K562 (cell line): ENCODE results near the gene SDC3. TPM values are rescaled to one million over a fixed set of nuclear protein-coding genes. Genes with fewer than 3 reads are reported as not detected.
A peak's percentile ranks its signal among the peaks of the same experiment; 100 is the strongest.

Experiments
- ATAC-seq: fragments of 200-7000 bp; cut with Tn5 transposase; 3 replicates; pipeline ENCODE4 v1.9.1; 2020; ENCODE audit warnings: moderate library complexity
- BruUV-seq: library from RNA; stranded (reverse); fragments of 400-500 nt; replicated peaks from 2 replicates; lab custom pipeline; 2021; lab: Mats Ljungman, UMichigan
- CTCF ChIA-PET: fragments of 300-600 bp; formaldehyde crosslinking; extraction: SDS; loops from one replicate; lab custom pipeline; 2021; ENCODE audit warnings: low intra/inter-chr PET ratio; lab: Yijun Ruan, JAX
- POLR2A ChIA-PET: fragments of 300-600, 350-650 bp; sonication (Branson Sonifier 250); formaldehyde crosslinking; extraction: SDS; loops from one replicate; lab custom pipeline; 2021; ENCODE audit warnings: antibody characterized with exemption, inconsistent platforms; lab: Yijun Ruan, JAX
- DNase-seq, 4 experiments: peaks; one replicate each; pipeline versions ENCODE4 v3.0.0 to v3.0.0-alpha.2; 2011 to 2018; ENCODE audit warnings: low spot score in 3 of 4, mixed read lengths in 3 of 4; ENCODE audit errors: extremely low read depth in 1 of 4
- FAIRE-seq: peaks from 2 replicates; lab custom pipeline; 2011; peaks lifted over from hg19 to GRCh38; lab: Jason Lieb, UNC
- H2AFZ ChIP-seq: 2 replicates; pipeline ENCODE4 v1.6.0; 2011; ENCODE audit warnings: low read depth, low read length, control low read depth, inconsistent platforms
- H3K27ac ChIP-seq: fragments of 200-600 bp; 3 replicates; pipeline ENCODE4 v1.8.0; 2011; ENCODE audit warnings: low read depth, mild to moderate bottlenecking, control low read depth, inconsistent platforms, low read length, moderate library complexity, mixed read lengths; ENCODE audit errors: extremely low read depth
- H3K27me3 ChIP-seq, 2 experiments: fragments of 300-600 bp in 1 of 2; 2 replicates in 1 of 2; 3 replicates in 1 of 2; pipeline versions ENCODE4 v1.6.0 to v1.8.0; 2011; ENCODE audit warnings: inconsistent platforms in 2 of 2, low read length in 2 of 2, mild to moderate bottlenecking in 1 of 2, mixed read lengths in 1 of 2, moderate library complexity in 1 of 2; ENCODE audit not compliant: control insufficient read depth in 2 of 2, insufficient read depth in 2 of 2
- H3K36me3 ChIP-seq: fragments of 300-600 bp; 3 replicates; pipeline ENCODE4 v1.8.0; 2011; ENCODE audit warnings: mild to moderate bottlenecking, low read length, inconsistent platforms; ENCODE audit not compliant: control insufficient read depth, insufficient read depth
- H3K4me1 ChIP-seq, 2 experiments: fragments of 200-600 bp in 1 of 2; replicated peaks in 1 of 2; 2 replicates in 1 of 2; 3 replicates in 1 of 2; pipeline versions ENCODE4 v1.5.1 to v1.8.0; 2011; ENCODE audit warnings: inconsistent platforms in 2 of 2, low read length in 2 of 2, mild to moderate bottlenecking in 1 of 2, mixed read lengths in 1 of 2, moderate library complexity in 1 of 2; ENCODE audit not compliant: control insufficient read depth in 2 of 2, insufficient read depth in 2 of 2
- H3K4me2 ChIP-seq: 2 replicates; pipeline ENCODE4 v1.6.1; 2011; ENCODE audit warnings: low read length, control low read depth, inconsistent platforms, mixed read lengths; ENCODE audit not compliant: insufficient read depth
- H3K4me3 ChIP-seq: fragments of 200-600 bp; sonication (generic), shearing (Covaris generic); 2 replicates; pipeline ENCODE4 v1.5.1; 2016; ENCODE audit warnings: control low read depth, inconsistent platforms
- H3K79me2 ChIP-seq: fragments of 200-600 bp; 3 replicates; pipeline ENCODE4 v1.8.0; 2011; ENCODE audit warnings: low read length, inconsistent platforms; ENCODE audit not compliant: control insufficient read depth, insufficient read depth
- H3K9ac ChIP-seq, 2 experiments: 2 replicates each; pipeline versions ENCODE4 v1.6.0 to v1.6.1; 2011; ENCODE audit warnings: low read depth in 2 of 2, low read length in 2 of 2, control low read depth in 1 of 2, inconsistent platforms in 1 of 2, mild to moderate bottlenecking in 1 of 2, mixed read lengths in 1 of 2; ENCODE audit not compliant: insufficient read depth in 1 of 2
- H3K9me1 ChIP-seq: one replicate; pipeline ENCODE4 v1.6.0; 2011; ENCODE audit warnings: inconsistent platforms, mild to moderate bottlenecking, low read length, moderate library complexity; ENCODE audit not compliant: control insufficient read depth, insufficient read depth
- H3K9me3 ChIP-seq: replicated peaks from 2 replicates; pipeline ENCODE4 v1.5.1; 2011; ENCODE audit warnings: low read depth, low read length, inconsistent platforms; ENCODE audit not compliant: control insufficient read depth, insufficient read depth
- H4K20me1 ChIP-seq: replicated peaks from 2 replicates; pipeline ENCODE4 v1.6.1; 2011; ENCODE audit warnings: low read length, inconsistent platforms, mixed read lengths; ENCODE audit not compliant: control insufficient read depth, insufficient read depth
- CBFA2T3 ChIP-seq: fragments of 450-650 bp; IDR thresholded peaks from 2 replicates; pipeline ENCODE4 v1.6.1; 2017
- CHAMP1 ChIP-seq: fragments of 450-650 bp; IDR thresholded peaks from 2 replicates; pipeline ENCODE4 v1.6.1; 2016; ENCODE audit warnings: mild to moderate bottlenecking
- FOXA3 ChIP-seq, 2 experiments: fragments of 450-650 bp in 1 of 2; sonication (generic) in 1 of 2; formaldehyde crosslinking; IDR thresholded peaks in 1 of 2; conservative IDR thresholded peaks in 1 of 2; 2 replicates each; pipeline versions ENCODE4 v1.4.0 to v1.8.0; 2020 to 2022; ENCODE audit warnings: mild to moderate bottlenecking in 2 of 2, missing genetic modification reagents in 1 of 2
- FOXO4 ChIP-seq: fragments of 450-650 bp; formaldehyde crosslinking; IDR thresholded peaks from 2 replicates; pipeline ENCODE4 v1.4.0; 2020; ENCODE audit warnings: mild to moderate bottlenecking, moderate library complexity
- HMGN3 ChIP-seq: IDR thresholded peaks from 2 replicates; pipeline ENCODE4 v1.6.1; 2011; ENCODE audit warnings: borderline replicate concordance, low read depth, mild to moderate bottlenecking, mixed read lengths, low read length; ENCODE audit not compliant: insufficient read length; ENCODE audit errors: extremely low read depth
- KAT7 ChIP-seq: sonication (generic); formaldehyde crosslinking; IDR thresholded peaks from 2 replicates; pipeline ENCODE4 v1.8.0; 2022; ENCODE audit warnings: missing genetic modification reagents, mild to moderate bottlenecking, borderline replicate concordance
- NBN ChIP-seq: fragments of 450-650 bp; IDR thresholded peaks from 2 replicates; pipeline ENCODE4 v1.6.1; 2016; ENCODE audit warnings: low read depth, mild to moderate bottlenecking
- NR4A1 ChIP-seq, 2 experiments: fragments of 250-450 bp in 1 of 2; fragments of 450-650 bp in 1 of 2; sonication (Bioruptor Pico) in 1 of 2; IDR thresholded peaks; 2 replicates each; pipeline versions ENCODE4 v1.4.0 to v1.6.1; 2016 to 2020; ENCODE audit warnings: mild to moderate bottlenecking in 2 of 2, missing compliant biosample characterization in 1 of 2, missing genetic modification characterization in 1 of 2, moderate library complexity in 1 of 2
- PPARD ChIP-seq: fragments of 250-450 bp; sonication (Bioruptor Pico); IDR thresholded peaks from 2 replicates; pipeline ENCODE4 v1.8.0; 2022; ENCODE audit warnings: inconsistent platforms, mild to moderate bottlenecking, moderate library complexity
- RNF2 ChIP-seq: sonication (generic); IDR thresholded peaks from 2 replicates; pipeline ENCODE4 v1.6.1; 2016
- SAP30 ChIP-seq: fragments of 200-600 bp; sonication (generic); IDR thresholded peaks from 2 replicates; pipeline ENCODE4 v1.6.1; 2012; ENCODE audit warnings: borderline replicate concordance, low read depth, mild to moderate bottlenecking, moderate library complexity, low read length, control low read depth, inconsistent platforms; ENCODE audit not compliant: insufficient read depth, poor library complexity, severe bottlenecking
- SMAD2 ChIP-seq: fragments of 150-350 bp; IDR thresholded peaks from 2 replicates; pipeline ENCODE4 v1.6.1; 2014; ENCODE audit warnings: low read depth, mild to moderate bottlenecking, low read length
- ZBED1 ChIP-seq: IDR thresholded peaks from 2 replicates; pipeline ENCODE4 v1.6.1; 2014
- ZBTB17 ChIP-seq: fragments of 450-650 bp; formaldehyde crosslinking; IDR thresholded peaks from 2 replicates; pipeline ENCODE4 v1.4.0; 2020; ENCODE audit warnings: mild to moderate bottlenecking
- ZNF143 ChIP-seq: sonication (generic); formaldehyde crosslinking; IDR thresholded peaks from 2 replicates; pipeline ENCODE4 v1.9.0; 2022; ENCODE audit warnings: mild to moderate bottlenecking, missing genetic modification reagents
- WGBS: fragments of 100-300 bp; shearing (Covaris generic); methylation state at CpG from one replicate; pipeline ENCODE4 v1.1.6; 2016; ENCODE audit warnings: low coverage, mixed read lengths; ENCODE audit not compliant: insufficient coverage; ENCODE audit errors: missing lambda C conversion rate; 5-methylcytosine and 5-hydroxymethylcytosine counted together
- in situ Hi-C: fragments of 300-500 bp; cut with MboI; formaldehyde crosslinking; loops from 4 replicates; pipeline ENCODE4 v1.15.0; 2018; ENCODE audit warnings: inconsistent platforms, mixed read lengths
- intact Hi-C: fragments of 100-400 bp; cut with micrococcal nuclease; formaldehyde crosslinking; loops from 2 replicates; pipeline ENCODE4 v1.14.2; 2022
- polyA plus RNA-seq, 8 experiments: library from polyadenylated mRNA; depleted of rRNA in 4 of 8; stranded (reverse) in 5 of 8; unstranded in 3 of 8; fragments of >200 nt; fragmentation: Nextera tagmentation in 2 of 8; fragmentation: Illumina TruSeq in 1 of 8; extraction: Ambion mirVana in 2 of 8; extraction: Trizol in 1 of 8; gene quantifications; 2 replicates each; pipeline versions ENCODE4 v1.2.1 to v1.2.3, GENCODE V29; 2011 to 2014; ENCODE audit warnings: inconsistent platforms in 1 of 8, missing spikeins in 1 of 8
- total RNA-seq, 7 experiments: library from RNA; depleted of rRNA in 6 of 7; stranded (reverse); fragments of >200 nt in 6 of 7; fragmentation: Illumina TruSeq in 2 of 7; extraction: Trizol in 2 of 7; gene quantifications; 2 replicates each; pipeline versions ENCODE4 v1.2.1 to v1.2.3, GENCODE V29; 2011 to 2021; ENCODE audit warnings: low replicate concordance in 1 of 7
- TF ChIP-seq, protein P1 (sequence below): IDR thresholded peaks from 3 replicates; pipeline ENCODE4 v1.6.1; 2011; ENCODE audit warnings: borderline replicate concordance, mild to moderate bottlenecking; ENCODE audit not compliant: insufficient read length, insufficient read depth

SDC3 gene
- total and polyA plus RNA-seq, 9 of the 15 experiments (the other 6 are each of a cell fraction or from before 2014, with no cell fraction given), result 0.38 to 44.1 (median 12.1) TPM

DNA sequence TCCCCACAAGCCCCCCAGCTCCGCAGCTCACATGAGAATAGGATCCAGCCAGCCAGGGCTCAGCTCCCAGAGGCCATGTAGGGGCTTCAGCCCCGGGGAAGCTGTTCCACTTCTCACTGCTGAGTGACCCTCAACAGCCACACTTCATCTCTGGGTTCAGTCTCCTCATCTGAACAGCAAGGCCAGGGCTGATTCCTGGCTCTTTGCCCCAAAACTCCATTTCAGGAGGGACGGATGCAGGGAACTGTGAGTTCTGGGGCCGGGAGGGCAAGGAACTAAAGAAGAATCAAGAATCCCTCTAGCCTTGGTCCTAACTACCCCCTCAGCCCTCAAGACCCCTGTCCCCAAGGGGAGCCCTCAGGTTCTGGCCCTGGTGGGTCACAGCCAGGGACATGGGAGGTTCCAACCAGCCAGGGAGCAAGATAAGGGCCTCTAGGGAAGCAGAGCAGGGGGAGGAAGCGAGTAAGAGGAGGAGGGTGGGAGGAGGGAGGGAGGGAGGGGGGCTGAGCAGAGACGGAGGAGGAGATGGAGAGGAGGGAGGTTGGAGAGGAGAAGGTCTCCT is 13.1 kb downstream of the SDC3 start (continued):
- TF ChIP-seq FOXO4 (CRISPR knock-in tag) (no peak), KAT7 (CRISPR knock-in tag) (no peak), ZBTB17 (CRISPR knock-in tag) (no peak), HMGN3 (no peak), SMAD2 (no peak)
- TF ChIP-seq, all 486 proteins: peak for 17

GRCh38 chr1:30894508-30894973 is 14.0 kb downstream of the SDC3 start:
- FAIRE-seq (no peak), ATAC-seq (no peak), DNase-seq (no peak)
- BruUV-seq, result no TSS peak
- Histone ChIP-seq H3K4me2 (no peak overlapping the region), H3K79me2 (0 out of 3 replicates have a peak, but pooled peaks cover 9% of the 10 kb centered on the region), H2AFZ (no peak overlapping the region), H3K36me3 (peaks cover 3% of the 10 kb centered on the region; the same call in 1 of the 3 replicates), H3K4me1 (peaks cover 45 to 62% of the 10 kb centered on the region in 2 experiments), H3K9me3 (no peaks in the 10 kb centered on the region; the same call in 1 of the 2 replicates), H4K20me1 (peaks cover 1% of the 10 kb centered on the region), H3K9me1 (peaks cover 4% of the 10 kb centered on the region), H3K4me3 (no peak overlapping the region), H3K27ac (no peak overlapping the region), H3K27me3 (no peaks in the 10 kb centered on the region), H3K9ac (no peak overlapping the region; a peak in 1 of 4 replicates)
- 58% methylated on average over 6 of the region's 7 CpGs for WGBS
- CTCF ChIA-PET, result no interaction called here
- intact Hi-C loops (no loop called here), in situ Hi-C loops (no loop called here)
- POLR2A ChIA-PET, result interaction anchor here (0.9 to 1.5 kb wide), 3 partner anchors 9 to 36 kb away, joined by 3 to 4 read pairs (median 4); no protein-coding TSS in a partner anchor
- TF ChIP-seq SAP30 (no peak), ZNF143 (no peak), FOXA3 (CRISPR knock-in tag; conservative IDR thresholded peaks at IDR 0.05 in 1 of 2, IDR thresholded peaks at IDR 0.05 in 1 of 2) (0 out of 4 replicates have a peak, but pooled peaks of 1 of the 2 experiments have one; percentile 15), ZBED1 (no peak), CBFA2T3 (no peak), CHAMP1 (no peak), PPARD (CRISPR knock-in tag) (no peak), RNF2 (no peak), NR4A1 (CRISPR knock-in tag; IDR thresholded peaks at IDR 0.05) (no peak), NR4A1 (tag; IDR thresholded peaks at IDR 0.05) (no peak), NBN (no peak)
- TF ChIP-seq, protein P1, sequence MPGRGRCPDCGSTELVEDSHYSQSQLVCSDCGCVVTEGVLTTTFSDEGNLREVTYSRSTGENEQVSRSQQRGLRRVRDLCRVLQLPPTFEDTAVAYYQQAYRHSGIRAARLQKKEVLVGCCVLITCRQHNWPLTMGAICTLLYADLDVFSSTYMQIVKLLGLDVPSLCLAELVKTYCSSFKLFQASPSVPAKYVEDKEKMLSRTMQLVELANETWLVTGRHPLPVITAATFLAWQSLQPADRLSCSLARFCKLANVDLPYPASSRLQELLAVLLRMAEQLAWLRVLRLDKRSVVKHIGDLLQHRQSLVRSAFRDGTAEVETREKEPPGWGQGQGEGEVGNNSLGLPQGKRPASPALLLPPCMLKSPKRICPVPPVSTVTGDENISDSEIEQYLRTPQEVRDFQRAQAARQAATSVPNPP, result no peak
